NT2/D1 (cell line): ENCODE data around the gene SEC14L1.

ENCODE experiments used
- DNase-seq: peaks from one replicate; pipeline ENCODE4 v3.0.0-alpha.2; 2011; ENCODE audit warnings: low read depth, low spot score
- H3K27me3 ChIP-seq: 2 replicates; pipeline ENCODE4 v1.6.0; 2011; ENCODE audit warnings: mild to moderate bottlenecking; ENCODE audit not compliant: insufficient read length, insufficient read depth
- H3K36me3 ChIP-seq: 2 replicates; pipeline ENCODE4 v1.6.1; 2011; ENCODE audit warnings: mild to moderate bottlenecking, low read length, mixed read lengths; ENCODE audit not compliant: insufficient read depth, insufficient read length
- H3K4me1 ChIP-seq: 2 replicates; pipeline ENCODE4 v1.5.1; 2011; ENCODE audit not compliant: insufficient read depth, insufficient read length
- H3K4me3 ChIP-seq: 2 replicates; pipeline ENCODE4 v1.5.1; 2011; ENCODE audit warnings: low read depth; ENCODE audit not compliant: insufficient read length
- H3K9ac ChIP-seq: 2 replicates; pipeline ENCODE4 v1.6.0; 2011; ENCODE audit warnings: low read depth; ENCODE audit not compliant: insufficient read length
- H3K9me3 ChIP-seq: 2 replicates; pipeline ENCODE4 v1.5.1; 2011; ENCODE audit warnings: mild to moderate bottlenecking, low read length; ENCODE audit not compliant: insufficient read depth
- SUZ12 ChIP-seq: IDR thresholded peaks from 2 replicates; pipeline ENCODE4 v1.6.1; 2011; ENCODE audit not compliant: insufficient read length, insufficient read depth; ENCODE audit errors: extremely low read depth
- YY1 ChIP-seq: IDR thresholded peaks from 2 replicates; pipeline ENCODE4 v1.6.1; 2011; ENCODE audit not compliant: insufficient read length, insufficient read depth
- ZNF274 ChIP-seq: IDR thresholded peaks from 2 replicates; pipeline ENCODE4 v1.6.1; 2011; ENCODE audit warnings: mild to moderate bottlenecking, low read depth, low read length

The SEC14L1 gene

DNA sequence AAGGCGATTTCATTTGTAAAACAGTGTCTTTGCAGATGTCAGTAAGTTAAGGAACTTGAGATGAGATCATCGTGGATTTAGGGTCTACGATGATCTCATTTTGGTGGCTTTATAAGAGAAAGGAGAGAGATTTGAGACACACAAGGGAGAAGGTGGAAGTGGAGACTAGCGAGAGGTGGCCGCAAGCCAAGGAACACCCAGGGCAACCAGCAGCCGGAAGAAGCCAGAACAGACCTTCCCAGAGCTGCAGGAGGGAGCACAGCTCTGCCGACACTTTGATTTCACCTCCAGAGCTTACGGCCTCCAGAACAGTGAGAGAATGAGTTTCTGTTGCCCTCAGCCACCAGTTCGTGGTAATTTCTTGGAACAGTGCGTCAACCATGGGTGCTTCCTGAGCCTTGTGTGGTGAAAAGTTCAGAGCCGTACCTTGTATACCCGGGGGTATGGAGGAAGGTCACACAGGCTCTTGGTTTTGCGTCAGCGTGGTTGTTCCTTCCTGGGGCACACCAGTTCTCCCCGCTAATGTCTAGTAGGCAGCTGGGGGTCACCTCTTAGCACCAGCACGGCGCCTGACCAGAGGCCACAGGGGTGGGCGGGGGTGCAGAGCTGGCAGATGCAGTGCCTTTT, 12.9 kb upstream of the SEC14L1 start:
- Histone ChIP-seq H3K27me3 (no peaks in the 10 kb centered on the region), H3K9me3 (no peaks in the 10 kb centered on the region), H3K9ac (no peak overlapping the region), H3K36me3 (no peaks in the 10 kb centered on the region), H3K4me3 (no peak overlapping the region), H3K4me1 (peaks cover 5% of the 10 kb centered on the region)
- DNase-seq = no peak
- TF ChIP-seq YY1 = no peak
- TF ChIP-seq SUZ12 = no peak
- no peak for TF ChIP-seq ZNF274

DNA sequence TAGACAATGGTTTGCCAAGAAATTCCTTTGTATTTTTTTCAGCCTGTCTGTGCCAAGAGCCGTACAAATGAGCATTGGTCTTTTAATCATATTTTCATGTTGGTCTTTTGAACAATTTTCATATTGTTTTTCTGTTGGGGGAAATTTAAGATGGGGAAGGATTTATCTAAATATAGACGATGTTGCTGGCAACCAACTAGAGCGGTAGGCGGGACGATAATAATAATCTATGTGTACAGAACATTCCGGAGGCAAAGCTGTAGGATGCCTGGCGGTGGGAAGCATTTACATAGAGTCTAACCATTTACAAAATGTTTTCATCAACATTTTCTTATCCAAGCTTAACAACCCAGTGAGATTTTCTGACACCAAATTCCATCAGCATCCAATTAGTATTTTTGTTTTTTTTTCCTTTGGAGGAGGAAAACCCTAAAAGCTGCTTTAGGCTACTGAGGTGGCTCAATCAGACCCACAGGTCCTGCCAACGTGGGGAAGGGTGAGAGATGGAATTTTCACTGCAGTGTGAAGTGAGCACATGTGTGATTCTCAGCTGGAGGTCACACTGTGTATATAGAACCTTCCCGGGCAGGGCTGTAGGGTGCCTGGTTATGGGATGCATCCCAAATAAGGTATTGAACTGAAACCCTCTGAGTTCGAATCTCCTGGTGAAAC, 11.7 kb upstream of the SEC14L1 start:
- H3K4me3 ChIP-seq = no peak overlapping the region
- H3K27me3 ChIP-seq = no peaks in the 10 kb centered on the region
- peaks cover 5% of the 10 kb centered on the region for H3K4me1 ChIP-seq
- no peak for DNase-seq
- H3K9me3 ChIP-seq = no peaks in the 10 kb centered on the region
- no peaks in the 10 kb centered on the region for H3K36me3 ChIP-seq
- no peak for TF ChIP-seq YY1
- TF ChIP-seq SUZ12 = no peak
- TF ChIP-seq ZNF274 = no peak
- H3K9ac ChIP-seq = no peak overlapping the region

DNA sequence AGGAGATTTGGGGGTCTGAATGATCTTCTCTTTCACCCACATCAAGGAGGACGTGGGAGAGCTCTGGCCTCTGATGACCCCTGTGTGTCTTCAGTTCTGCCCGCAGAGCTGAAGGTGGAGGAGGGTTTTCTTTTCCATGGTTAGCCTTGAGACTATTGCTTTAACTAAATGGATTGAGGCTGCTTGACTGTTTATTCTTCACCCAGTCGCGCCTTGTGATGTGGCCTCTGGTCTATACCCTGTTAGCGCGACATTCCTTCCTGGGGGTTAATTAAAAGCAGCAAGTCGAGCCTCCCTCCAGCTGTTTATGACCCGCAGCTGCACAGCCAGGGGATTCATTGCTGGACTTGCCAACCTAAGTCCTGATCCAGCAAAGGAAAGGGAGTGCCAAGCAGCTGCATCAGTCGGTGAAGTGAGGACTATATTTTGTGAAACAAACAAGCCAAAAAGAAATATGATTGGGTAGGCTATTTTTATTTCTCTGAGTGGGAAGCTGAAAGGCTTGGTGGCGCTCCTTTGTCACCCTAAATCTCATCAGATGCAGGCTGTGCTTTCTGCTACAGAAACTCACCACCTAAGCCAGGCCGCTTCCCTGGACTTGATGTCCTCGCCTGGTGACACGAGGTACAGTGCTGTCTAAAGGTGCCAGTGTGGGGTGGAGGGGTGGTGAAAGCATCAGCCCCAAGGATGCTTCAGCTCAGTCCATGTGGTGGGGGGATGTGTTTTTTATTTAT, 11.0 kb upstream of the SEC14L1 start:
- H3K9ac ChIP-seq = peak overlapping the region; percentile 37

DNA sequence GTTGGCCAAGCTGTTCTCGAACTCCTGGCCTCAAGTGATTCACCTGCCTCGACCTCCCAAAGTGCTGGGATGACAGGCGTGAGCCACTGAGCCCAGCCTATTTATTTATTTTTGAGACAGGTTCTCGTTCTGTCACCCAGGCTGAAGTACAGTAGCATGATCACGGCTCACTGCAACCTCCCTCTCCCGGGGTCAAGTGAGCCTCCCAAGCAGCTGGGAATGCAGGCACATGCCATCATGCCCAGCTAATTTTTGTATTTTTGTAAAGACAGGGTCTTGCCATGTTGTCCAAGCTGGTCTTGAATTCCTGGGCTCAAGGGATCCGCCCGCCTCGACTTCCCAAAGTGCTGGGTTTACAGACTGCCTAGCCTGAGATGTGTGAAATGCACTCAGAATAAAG, 10.2 kb upstream of the SEC14L1 start:
- Histone ChIP-seq H3K36me3 (no peaks in the 10 kb centered on the region), H3K9me3 (no peaks in the 10 kb centered on the region), H3K4me1 (peaks cover 4% of the 10 kb centered on the region), H3K4me3 (no peak overlapping the region), H3K9ac (no peak overlapping the region), H3K27me3 (no peaks in the 10 kb centered on the region)
- DNase-seq = no peak
- TF ChIP-seq ZNF274 (no peak), YY1 (no peak), SUZ12 (no peak)

More for the DNA sequence above, 11.0 kb upstream of the SEC14L1 start:
- Histone ChIP-seq H3K4me1 (peaks cover 5% of the 10 kb centered on the region), H3K36me3 (no peaks in the 10 kb centered on the region), H3K27me3 (no peaks in the 10 kb centered on the region), H3K4me3 (no peak overlapping the region), H3K9me3 (no peaks in the 10 kb centered on the region)
- TF ChIP-seq YY1 (no peak), SUZ12 (no peak), ZNF274 (no peak)
- DNase-seq = no peak

DNA sequence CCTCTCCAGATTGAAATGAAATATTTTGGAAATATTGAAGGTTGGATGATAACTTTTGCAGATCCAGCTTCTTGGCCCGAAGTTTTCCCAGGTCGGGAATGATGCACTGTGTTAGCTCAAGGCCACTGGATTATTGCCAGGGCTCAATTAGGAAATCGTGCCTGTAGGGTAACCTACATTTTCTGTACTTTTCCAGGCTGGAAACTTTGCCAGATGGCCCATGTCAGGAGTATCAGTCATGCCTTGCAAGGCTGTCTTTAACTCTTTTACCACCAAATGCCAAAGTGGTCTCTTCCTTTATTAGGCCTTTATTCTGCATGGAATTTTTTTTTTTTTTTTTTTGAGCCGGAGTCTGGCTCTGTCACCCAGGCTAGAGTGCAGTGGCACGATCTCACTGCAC, 8.9 kb upstream of the SEC14L1 start:
- DNase-seq = no peak
- TF ChIP-seq SUZ12 = no peak
- TF ChIP-seq YY1 = no peak
- no peak for TF ChIP-seq ZNF274
- no peaks in the 10 kb centered on the region for H3K36me3 ChIP-seq
- no peaks in the 10 kb centered on the region for H3K27me3 ChIP-seq
- peaks cover under 1% of the 10 kb centered on the region; the same call in 1 of the 2 replicates for H3K9me3 ChIP-seq
- no peak overlapping the region for H3K4me3 ChIP-seq
- no peak overlapping the region for H3K9ac ChIP-seq
- H3K4me1 ChIP-seq = peaks cover 3% of the 10 kb centered on the region

DNA sequence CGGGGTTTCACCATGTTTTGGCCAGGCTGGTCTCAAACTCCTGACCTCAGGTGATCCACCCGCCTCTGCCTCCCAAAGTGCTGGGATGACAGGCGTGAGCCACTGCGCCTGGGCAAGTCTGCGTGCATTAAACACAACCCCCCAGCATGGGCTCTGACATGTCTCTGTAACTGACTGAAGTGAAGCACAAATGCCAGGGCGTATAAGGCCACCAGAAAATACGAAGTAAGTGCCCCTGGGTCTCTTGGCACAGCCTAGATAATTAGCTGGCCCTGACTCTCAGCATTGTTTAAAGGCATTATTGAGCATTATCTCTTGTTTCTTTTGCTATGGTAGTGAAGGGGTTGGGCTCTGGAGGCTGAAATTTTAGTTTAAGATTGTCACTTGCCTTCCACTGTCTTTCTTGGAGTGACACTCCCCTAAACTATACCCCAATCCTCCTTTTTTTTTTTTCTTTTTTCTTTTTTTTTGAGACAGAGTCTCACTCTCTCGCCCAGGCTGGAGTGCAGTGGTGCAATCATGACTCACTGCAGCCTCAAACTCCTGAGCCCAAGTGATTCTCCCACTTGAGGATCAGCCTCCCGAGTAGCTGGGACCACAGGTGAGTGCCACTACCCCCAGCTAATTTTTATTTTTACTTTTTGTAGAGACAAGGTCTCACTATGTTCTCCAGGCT, 8.2 kb upstream of the SEC14L1 start:
- Histone ChIP-seq H3K9ac (no peak overlapping the region), H3K4me3 (no peak overlapping the region), H3K4me1 (peaks cover 3% of the 10 kb centered on the region), H3K36me3 (no peaks in the 10 kb centered on the region), H3K9me3 (peaks cover 7% of the 10 kb centered on the region), H3K27me3 (no peaks in the 10 kb centered on the region)
- TF ChIP-seq YY1 (no peak), ZNF274 (no peak), SUZ12 (no peak)
- no peak for DNase-seq

DNA sequence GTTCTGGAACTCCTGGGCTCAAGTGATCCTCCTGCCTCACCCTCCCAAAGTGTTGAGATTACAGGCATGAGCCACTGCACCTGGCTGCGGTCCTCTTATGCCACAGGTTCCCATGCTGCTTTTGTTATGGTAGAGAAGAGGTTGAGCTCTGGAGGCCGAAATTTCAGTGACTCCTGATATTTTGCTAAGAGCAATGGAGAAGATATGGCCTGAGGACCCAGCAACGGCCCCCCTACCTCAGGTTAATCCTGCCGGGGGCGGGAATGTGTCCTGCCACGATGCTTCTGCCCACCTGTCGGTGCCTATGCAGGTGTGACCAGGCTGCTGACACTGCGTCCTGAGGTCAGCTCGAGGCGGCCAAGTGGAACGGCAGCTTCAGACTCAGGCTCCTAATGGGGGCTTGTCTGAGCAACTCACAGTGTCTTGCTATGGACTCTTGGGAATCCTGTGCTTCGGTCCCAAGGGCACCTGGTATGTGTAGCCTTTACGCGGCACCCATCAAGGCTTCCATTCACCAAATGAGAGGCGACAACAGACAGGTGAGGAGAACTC, 7.6 kb upstream of the SEC14L1 start:
- no peak for DNase-seq
- H3K9me3 ChIP-seq = peaks cover 13% of the 10 kb centered on the region

More for the DNA sequence above, 7.6 kb upstream of the SEC14L1 start:
- TF ChIP-seq YY1 (no peak), ZNF274 (no peak), SUZ12 (no peak)
- Histone ChIP-seq H3K4me3 (no peak overlapping the region), H3K4me1 (no peaks in the 10 kb centered on the region), H3K36me3 (no peaks in the 10 kb centered on the region), H3K9ac (no peak overlapping the region), H3K27me3 (no peaks in the 10 kb centered on the region)
